ENCODE data around the gene SIL1.

GRCh38 chr5:138946241-138946623, 251.9 kb downstream of the SIL1 start:
- no peak for TF ChIP-seq CTCF (conservative IDR thresholded peaks at IDR 0.05)
- TF ChIP-seq EZH2 (IDR thresholded peaks at IDR 0.05; ENCODE audit: low read depth): no peak
